C4-2B (cell line): ENCODE measurements around the gene ACSM4.
"Not testable (repeated sequence)": the region's sequence is repeated elsewhere in the genome, so short reads cannot be mapped to it uniquely, and the experiment has no call there.

ENCODE experiments used
- H3K27ac ChIP-seq: fragments of 450-650 bp; 2 replicates; pipeline ENCODE4 v1.5.1; 2017
- ZFX ChIP-seq: fragments of 450-650 bp; IDR thresholded peaks from 2 replicates; pipeline ENCODE4 v1.6.1; 2017
- TF ChIP-seq, protein P1 (sequence below): fragments of 450-650 bp; conservative IDR thresholded peaks from 2 replicates; pipeline ENCODE4 v1.5.1; 2017; ENCODE audit warnings: mild to moderate bottlenecking

ACSM4 gene

GRCh38 chr12:7327918-7328317 lies 24.0 kb downstream of the ACSM4 start:
- TF ChIP-seq ZFX = no peak
- TF ChIP-seq, protein P1, sequence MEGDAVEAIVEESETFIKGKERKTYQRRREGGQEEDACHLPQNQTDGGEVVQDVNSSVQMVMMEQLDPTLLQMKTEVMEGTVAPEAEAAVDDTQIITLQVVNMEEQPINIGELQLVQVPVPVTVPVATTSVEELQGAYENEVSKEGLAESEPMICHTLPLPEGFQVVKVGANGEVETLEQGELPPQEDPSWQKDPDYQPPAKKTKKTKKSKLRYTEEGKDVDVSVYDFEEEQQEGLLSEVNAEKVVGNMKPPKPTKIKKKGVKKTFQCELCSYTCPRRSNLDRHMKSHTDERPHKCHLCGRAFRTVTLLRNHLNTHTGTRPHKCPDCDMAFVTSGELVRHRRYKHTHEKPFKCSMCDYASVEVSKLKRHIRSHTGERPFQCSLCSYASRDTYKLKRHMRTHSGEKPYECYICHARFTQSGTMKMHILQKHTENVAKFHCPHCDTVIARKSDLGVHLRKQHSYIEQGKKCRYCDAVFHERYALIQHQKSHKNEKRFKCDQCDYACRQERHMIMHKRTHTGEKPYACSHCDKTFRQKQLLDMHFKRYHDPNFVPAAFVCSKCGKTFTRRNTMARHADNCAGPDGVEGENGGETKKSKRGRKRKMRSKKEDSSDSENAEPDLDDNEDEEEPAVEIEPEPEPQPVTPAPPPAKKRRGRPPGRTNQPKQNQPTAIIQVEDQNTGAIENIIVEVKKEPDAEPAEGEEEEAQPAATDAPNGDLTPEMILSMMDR = no peak; the same call in 1 of the 2 replicates
- H3K27ac ChIP-seq = no peak overlapping the region

DNA sequence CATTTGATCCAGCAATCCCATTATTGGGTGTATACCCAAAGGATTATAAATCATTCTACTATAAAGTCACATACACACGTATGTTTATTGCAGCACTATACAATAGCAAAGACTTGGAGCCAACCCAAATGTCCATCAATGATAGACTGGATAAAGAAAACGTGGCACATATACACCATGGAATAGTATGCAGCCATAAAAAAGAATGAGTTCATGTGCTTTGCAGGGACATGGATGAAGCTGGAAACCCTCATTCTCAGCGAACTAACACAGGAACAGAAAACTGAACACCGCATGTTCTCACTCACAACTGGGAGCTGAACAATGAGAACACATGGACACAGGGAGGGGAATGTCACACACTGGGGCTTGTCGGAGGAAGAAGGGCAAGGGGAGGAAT lies 33.9 kb downstream of the ACSM4 start:
- not testable (repeated sequence) for H3K27ac ChIP-seq

DNA sequence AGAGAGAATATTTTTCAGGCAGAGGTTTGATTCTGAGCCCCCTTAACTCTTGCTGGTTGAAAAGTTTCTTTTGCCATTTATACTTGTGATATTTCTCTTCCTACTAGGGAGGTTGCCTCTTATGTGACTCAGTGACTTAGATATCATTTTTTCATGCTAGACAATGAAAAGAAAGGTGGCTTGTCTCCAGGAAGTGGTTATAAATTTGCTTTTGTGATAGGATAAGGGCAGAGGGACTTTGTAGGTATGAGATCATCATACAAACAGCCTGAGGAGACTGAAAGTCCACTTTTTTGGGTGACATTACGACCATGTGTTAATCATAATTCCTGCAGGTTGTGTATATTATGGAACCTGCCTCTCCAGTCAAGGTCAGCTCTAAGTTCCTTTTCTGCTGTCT lies 35.8 kb downstream of the ACSM4 start:
- H3K27ac ChIP-seq = no peak overlapping the region
- TF ChIP-seq ZFX = no peak
- TF ChIP-seq, protein P1 = no peak

- TF ChIP-seq, protein P1 = no peak
- TF ChIP-seq ZFX = no peak
- no peak overlapping the region for H3K27ac ChIP-seq
Measured at GRCh38 chr12:7344833-7345606, 41.1 kb downstream of the ACSM4 start.

DNA sequence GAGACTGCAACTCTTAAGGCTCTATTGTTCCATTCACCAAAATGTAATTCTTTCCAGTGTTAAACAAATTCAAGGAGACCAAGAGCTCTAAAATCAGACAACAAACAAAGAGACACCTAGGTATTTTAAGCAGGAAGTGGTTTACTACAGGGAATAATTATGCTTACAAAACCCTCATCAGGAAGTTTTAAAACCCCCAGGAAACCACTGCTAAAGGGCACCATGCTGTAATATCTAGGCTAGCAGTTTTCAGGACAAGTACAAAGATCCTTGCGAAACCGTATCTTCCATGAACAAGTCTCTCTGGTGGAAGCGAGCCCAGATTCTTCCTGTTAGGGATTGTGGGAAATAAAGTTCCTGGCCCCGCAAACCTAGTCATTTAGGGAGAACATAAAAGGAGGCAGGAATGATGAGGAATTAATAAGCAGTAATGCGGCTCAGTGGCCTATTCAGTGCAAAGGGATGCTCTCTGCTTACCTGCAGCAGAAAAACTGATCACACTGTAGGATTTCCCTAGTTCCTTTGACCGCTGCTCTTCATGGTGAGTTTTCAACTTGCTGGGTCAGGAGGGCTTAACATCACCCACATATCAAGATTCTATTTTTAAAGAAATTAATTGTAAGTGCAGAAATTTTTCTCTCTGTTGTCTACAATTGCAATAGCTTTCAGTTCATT lies 42.8 kb downstream of the ACSM4 start:
- TF ChIP-seq ZFX = no peak
- TF ChIP-seq, protein P1 = no peak
- no peak overlapping the region for H3K27ac ChIP-seq

DNA sequence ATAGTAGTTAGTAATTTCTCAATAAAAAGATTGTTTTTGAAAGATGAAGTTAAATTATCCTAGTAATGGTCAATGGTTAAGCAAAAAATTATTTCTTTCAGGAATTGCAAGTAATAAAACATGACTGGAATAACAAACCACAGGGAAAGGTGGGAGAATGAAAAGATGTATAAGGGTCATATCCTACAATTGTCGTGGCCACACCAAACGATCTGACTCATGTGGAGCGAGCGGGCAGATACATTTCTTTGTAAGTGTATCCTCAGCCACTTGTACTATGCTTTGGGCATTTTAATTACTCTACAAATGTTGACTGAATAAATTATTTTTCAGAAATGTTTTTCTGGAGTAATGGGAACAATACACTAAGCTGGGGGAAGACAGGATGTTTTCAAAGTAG lies 45.5 kb downstream of the ACSM4 start:
- TF ChIP-seq ZFX = no peak
- TF ChIP-seq, protein P1 = no peak
- no peak overlapping the region for H3K27ac ChIP-seq

- no peak for TF ChIP-seq ZFX
- TF ChIP-seq, protein P1 = no peak
- no peak overlapping the region for H3K27ac ChIP-seq
Measured at GRCh38 chr12:7351177-7351576, 47.3 kb downstream of the ACSM4 start.
